OCI-LY7 (cell line): ENCODE measurements around the gene PELI1. TPM values are rescaled to one million over a fixed set of nuclear protein-coding genes. Genes with fewer than 3 reads are reported as not detected.

Source experiments
- BruUV-seq: library from RNA; stranded (reverse); fragments of 400-500 nt; replicated peaks from 2 replicates; lab custom pipeline; 2021; lab: Mats Ljungman, UMichigan
- CTCF ChIA-PET: fragments of 300-600 bp; sonication (Branson Sonifier 250); formaldehyde crosslinking; loops from one replicate; lab custom pipeline; 2022; ENCODE audit warnings: antibody characterized with exemption; ENCODE audit not compliant: unreplicated experiment; lab: Charles Lee
- POLR2A ChIA-PET: fragments of 300-600 bp; sonication (Branson Sonifier 250); formaldehyde crosslinking; loops from one replicate; lab custom pipeline; 2022; ENCODE audit warnings: antibody characterized with exemption; lab: Charles Lee
- DNase-seq: peaks from one replicate; pipeline ENCODE4 v3.0.0-alpha.2; 2015; ENCODE audit warnings: low spot score
- H2AFZ ChIP-seq: fragments of 200-600 bp; sonication (generic), shearing (Covaris generic); 2 replicates; pipeline ENCODE4 v1.6.1; 2014; ENCODE audit warnings: mild to moderate bottlenecking, antibody characterized with exemption, low read length, moderate library complexity
- H3K27ac ChIP-seq: fragments of 200-600 bp; sonication (generic); 2 replicates; pipeline ENCODE4 v1.5.1; 2014; ENCODE audit warnings: mixed run types, low read depth, mild to moderate bottlenecking, moderate library complexity, low read length, inconsistent platforms; ENCODE audit not compliant: poor library complexity, severe bottlenecking
- H3K36me3 ChIP-seq: fragments of 200-600 bp; sonication (generic); 2 replicates; pipeline ENCODE4 v1.6.1; 2014; ENCODE audit warnings: mild to moderate bottlenecking, antibody characterized with exemption, low read length, moderate library complexity, mixed read lengths; ENCODE audit not compliant: insufficient read depth
- H3K4me1 ChIP-seq: fragments of 200-600 bp; sonication (generic); 2 replicates; pipeline ENCODE4 v1.5.1; 2014; ENCODE audit warnings: mild to moderate bottlenecking, low read length; ENCODE audit not compliant: insufficient read depth, poor library complexity, severe bottlenecking
- H3K4me2 ChIP-seq: fragments of 200-600 bp; sonication (generic); 2 replicates; pipeline ENCODE4 v1.6.1; 2014; ENCODE audit warnings: mild to moderate bottlenecking, low read length
- H3K4me3 ChIP-seq: fragments of 200-600 bp; sonication (generic); 2 replicates; pipeline ENCODE4 v1.5.1; 2014; ENCODE audit warnings: mild to moderate bottlenecking, low read depth, low read length; ENCODE audit not compliant: poor library complexity, severe bottlenecking
- H3K79me2 ChIP-seq: fragments of 200-600 bp; sonication (generic); 2 replicates; pipeline ENCODE4 v1.6.1; 2016; ENCODE audit warnings: low read depth, mild to moderate bottlenecking, low read length, moderate library complexity, mixed read lengths; ENCODE audit not compliant: insufficient read depth
- H3K9me2 ChIP-seq: fragments of 200-600 bp; sonication (generic); 2 replicates; pipeline ENCODE4 v1.6.1; 2016; ENCODE audit warnings: mild to moderate bottlenecking, low read length, mixed read lengths; ENCODE audit not compliant: insufficient read depth
- H3K9me3 ChIP-seq: fragments of 200-600 bp; sonication (generic); 2 replicates; pipeline ENCODE4 v1.6.1; 2014; ENCODE audit warnings: mild to moderate bottlenecking, mixed run types, low read length, mixed read lengths
- H4K20me1 ChIP-seq: fragments of 200-600 bp; sonication (generic); 2 replicates; pipeline ENCODE4 v1.6.1; 2014; ENCODE audit warnings: mild to moderate bottlenecking, antibody characterized with exemption, low read length, moderate library complexity, mixed read lengths; ENCODE audit not compliant: insufficient read depth
- EZH2phosphoT487 ChIP-seq: fragments of 200-600 bp; sonication (generic); IDR thresholded peaks from 2 replicates; pipeline ENCODE4 v1.6.1; 2018; ENCODE audit warnings: low read depth, borderline replicate concordance, mild to moderate bottlenecking, mixed run types, antibody characterized with exemption, low read length, moderate library complexity, mixed read lengths
- intact Hi-C: fragments of 100-400 bp; cut with micrococcal nuclease; formaldehyde crosslinking; loops from one replicate; pipeline ENCODE4 v1.10.0; 2022; ENCODE audit not compliant: unreplicated experiment
- total RNA-seq, 2 experiments: library from RNA; depleted of rRNA in 1 of 2; stranded (reverse); fragments of >200 nt in 1 of 2; shearing (Covaris generic) in 1 of 2; gene quantifications; 2 replicates each; pipeline ENCODE4 v1.2.3, GENCODE V29; 2014 to 2022
- TF ChIP-seq, protein P1 (sequence below): fragments of 200-600 bp; sonication (generic); conservative IDR thresholded peaks from 2 replicates; pipeline ENCODE4 v1.5.1; 2014; ENCODE audit warnings: mild to moderate bottlenecking, antibody characterized with exemption, low read length, moderate library complexity, mixed read lengths

The PELI1 gene
- total RNA-seq, 2 experiments from 2014 or later: 108 to 174 TPM

- peak overlapping the region; percentile 15 for H3K4me3 ChIP-seq
- intact Hi-C loops: no loop called here
- ChIA-PET CTCF (no interaction called here), POLR2A (interaction anchor here (0.6 to 2.4 kb wide), 5 partner anchors 9 to 20 kb away, joined by 3 to 11 read pairs (median 3); no protein-coding TSS in a partner anchor)
- peak overlapping the region; percentile 63 for H3K27ac ChIP-seq
- H3K4me2 ChIP-seq: peak overlapping the region; percentile 42
- peaks cover 76% of the 10 kb centered on the region for H3K36me3 ChIP-seq
- peaks cover 98% of the 10 kb centered on the region for H3K4me1 ChIP-seq
- H3K9me2 ChIP-seq: no peaks in the 10 kb centered on the region
- H4K20me1 ChIP-seq: peaks cover 25% of the 10 kb centered on the region; the same call in 1 of the 2 replicates
- TF ChIP-seq EZH2phosphoT487: no peak
- TF ChIP-seq, protein P1, sequence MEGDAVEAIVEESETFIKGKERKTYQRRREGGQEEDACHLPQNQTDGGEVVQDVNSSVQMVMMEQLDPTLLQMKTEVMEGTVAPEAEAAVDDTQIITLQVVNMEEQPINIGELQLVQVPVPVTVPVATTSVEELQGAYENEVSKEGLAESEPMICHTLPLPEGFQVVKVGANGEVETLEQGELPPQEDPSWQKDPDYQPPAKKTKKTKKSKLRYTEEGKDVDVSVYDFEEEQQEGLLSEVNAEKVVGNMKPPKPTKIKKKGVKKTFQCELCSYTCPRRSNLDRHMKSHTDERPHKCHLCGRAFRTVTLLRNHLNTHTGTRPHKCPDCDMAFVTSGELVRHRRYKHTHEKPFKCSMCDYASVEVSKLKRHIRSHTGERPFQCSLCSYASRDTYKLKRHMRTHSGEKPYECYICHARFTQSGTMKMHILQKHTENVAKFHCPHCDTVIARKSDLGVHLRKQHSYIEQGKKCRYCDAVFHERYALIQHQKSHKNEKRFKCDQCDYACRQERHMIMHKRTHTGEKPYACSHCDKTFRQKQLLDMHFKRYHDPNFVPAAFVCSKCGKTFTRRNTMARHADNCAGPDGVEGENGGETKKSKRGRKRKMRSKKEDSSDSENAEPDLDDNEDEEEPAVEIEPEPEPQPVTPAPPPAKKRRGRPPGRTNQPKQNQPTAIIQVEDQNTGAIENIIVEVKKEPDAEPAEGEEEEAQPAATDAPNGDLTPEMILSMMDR: no peak
- TSS peak; percentile 2 for BruUV-seq
- DNase-seq: no peak
- no peaks in the 10 kb centered on the region; the same call in 1 of the 2 replicates for H3K9me3 ChIP-seq
- no peak overlapping the region for H2AFZ ChIP-seq
- H3K79me2 ChIP-seq: peaks cover 100% of the 10 kb centered on the region
Observed at GRCh38 chr2:64114063-64114911, 29.9 kb downstream of the PELI1 start.

GRCh38 chr2:64112016-64112415 is 32.2 kb downstream of the PELI1 start:
- peaks cover 98% of the 10 kb centered on the region for H3K4me1 ChIP-seq
- no peak overlapping the region for H3K27ac ChIP-seq
- H2AFZ ChIP-seq: no peak overlapping the region
- peak overlapping the region; percentile 5 for H3K4me2 ChIP-seq
- H3K36me3 ChIP-seq: peaks cover 77% of the 10 kb centered on the region
- no peak overlapping the region for H3K4me3 ChIP-seq
- ChIA-PET POLR2A (interaction anchor here (0.6 to 2.0 kb wide), 10 partner anchors 8 to 85 kb away, joined by 3 to 9 read pairs (median 4); no protein-coding TSS in a partner anchor), CTCF (no interaction called here)
- BruUV-seq: no TSS peak
- H4K20me1 ChIP-seq: peaks cover 22% of the 10 kb centered on the region; the same call in 1 of the 2 replicates
- no peaks in the 10 kb centered on the region for H3K9me2 ChIP-seq
- intact Hi-C loops: no loop called here
- no peak for TF ChIP-seq EZH2phosphoT487
- TF ChIP-seq, protein P1: no peak
- H3K79me2 ChIP-seq: peaks cover 100% of the 10 kb centered on the region
- DNase-seq: no peak
- H3K9me3 ChIP-seq: no peaks in the 10 kb centered on the region
